ENCODE measurements around the gene SLA2.

DNA sequence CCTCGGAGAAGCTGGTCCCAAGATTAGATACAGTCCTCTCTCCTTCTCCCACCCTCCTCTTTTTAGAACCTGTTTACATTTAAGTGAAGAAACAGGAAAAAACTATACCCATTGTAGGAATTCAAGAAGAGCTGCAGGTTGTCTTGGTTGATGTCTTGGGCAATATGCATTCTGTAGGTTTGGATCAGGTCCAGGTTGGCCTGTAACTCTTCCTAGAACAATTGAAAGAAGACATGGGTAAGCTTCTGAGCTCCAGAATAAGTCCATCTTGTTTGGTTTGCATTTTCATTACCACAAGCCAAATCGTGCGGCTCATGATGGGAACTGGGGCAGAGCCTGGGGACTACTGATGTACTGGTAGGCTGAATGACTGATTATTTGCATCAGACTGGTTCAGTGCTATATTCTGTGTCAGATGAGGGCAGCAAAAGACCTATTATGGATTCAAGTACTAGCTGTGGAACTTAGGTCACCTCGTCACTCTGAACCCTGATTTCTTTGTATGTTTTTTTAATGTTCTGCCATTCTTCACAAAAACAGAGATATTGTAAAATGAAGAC, 20.3 kb upstream of the SLA2 start:
- TF ChIP-seq, protein P1, sequence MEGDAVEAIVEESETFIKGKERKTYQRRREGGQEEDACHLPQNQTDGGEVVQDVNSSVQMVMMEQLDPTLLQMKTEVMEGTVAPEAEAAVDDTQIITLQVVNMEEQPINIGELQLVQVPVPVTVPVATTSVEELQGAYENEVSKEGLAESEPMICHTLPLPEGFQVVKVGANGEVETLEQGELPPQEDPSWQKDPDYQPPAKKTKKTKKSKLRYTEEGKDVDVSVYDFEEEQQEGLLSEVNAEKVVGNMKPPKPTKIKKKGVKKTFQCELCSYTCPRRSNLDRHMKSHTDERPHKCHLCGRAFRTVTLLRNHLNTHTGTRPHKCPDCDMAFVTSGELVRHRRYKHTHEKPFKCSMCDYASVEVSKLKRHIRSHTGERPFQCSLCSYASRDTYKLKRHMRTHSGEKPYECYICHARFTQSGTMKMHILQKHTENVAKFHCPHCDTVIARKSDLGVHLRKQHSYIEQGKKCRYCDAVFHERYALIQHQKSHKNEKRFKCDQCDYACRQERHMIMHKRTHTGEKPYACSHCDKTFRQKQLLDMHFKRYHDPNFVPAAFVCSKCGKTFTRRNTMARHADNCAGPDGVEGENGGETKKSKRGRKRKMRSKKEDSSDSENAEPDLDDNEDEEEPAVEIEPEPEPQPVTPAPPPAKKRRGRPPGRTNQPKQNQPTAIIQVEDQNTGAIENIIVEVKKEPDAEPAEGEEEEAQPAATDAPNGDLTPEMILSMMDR (IDR thresholded peaks at IDR 0.05; ENCODE audit: borderline replicate concordance, extremely low read depth, low read length, poor library complexity, severe bottlenecking) = peak; percentile 48
- no peak for TF ChIP-seq EZH2 (IDR thresholded peaks at IDR 0.05; ENCODE audit: borderline replicate concordance, low read depth, low read length, severe bottlenecking)

All from DND-41 (cell line).